Measurements from ENCODE around the gene PDIA2. TPM values are rescaled to one million over a fixed set of nuclear protein-coding genes. Genes with fewer than 3 reads are reported as not detected.

Gene PDIA2
- total and polyA plus RNA-seq, 2 donors from 2014 or later, result not detected

DNA sequence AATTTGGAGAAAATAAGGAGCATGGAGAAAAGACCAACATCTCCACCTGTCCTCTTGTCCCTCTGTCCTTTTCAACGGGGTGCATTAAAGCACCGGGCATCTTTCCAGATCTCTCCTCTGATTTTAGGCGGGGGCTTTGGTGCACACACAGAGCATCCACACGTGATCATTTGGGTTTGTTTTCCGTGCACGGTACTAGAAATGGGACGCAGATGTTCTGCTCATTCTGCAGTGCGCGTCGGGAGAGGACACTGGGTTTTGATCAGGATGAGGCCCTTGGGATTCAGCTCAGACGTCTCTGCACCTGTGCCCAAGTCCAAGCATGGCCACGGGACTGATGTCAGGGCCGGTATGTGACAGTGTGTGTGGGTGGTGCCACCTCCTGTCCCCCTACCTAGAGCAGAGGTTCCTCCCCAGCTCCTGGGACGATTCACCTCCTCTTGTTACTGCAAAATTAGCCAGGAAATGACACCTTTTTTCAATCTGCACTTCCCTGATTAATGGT is 31.9 kb downstream of the PDIA2 start:
- peaks cover 0 to 14% (median 7%) of the 10 kb centered on the region in 3 donors for H3K36me3 ChIP-seq (ENCODE audit: control insufficient read depth in 2 of 3, insufficient read depth in 3 of 3, low read length in 3 of 3)
- TF ChIP-seq, protein P1, sequence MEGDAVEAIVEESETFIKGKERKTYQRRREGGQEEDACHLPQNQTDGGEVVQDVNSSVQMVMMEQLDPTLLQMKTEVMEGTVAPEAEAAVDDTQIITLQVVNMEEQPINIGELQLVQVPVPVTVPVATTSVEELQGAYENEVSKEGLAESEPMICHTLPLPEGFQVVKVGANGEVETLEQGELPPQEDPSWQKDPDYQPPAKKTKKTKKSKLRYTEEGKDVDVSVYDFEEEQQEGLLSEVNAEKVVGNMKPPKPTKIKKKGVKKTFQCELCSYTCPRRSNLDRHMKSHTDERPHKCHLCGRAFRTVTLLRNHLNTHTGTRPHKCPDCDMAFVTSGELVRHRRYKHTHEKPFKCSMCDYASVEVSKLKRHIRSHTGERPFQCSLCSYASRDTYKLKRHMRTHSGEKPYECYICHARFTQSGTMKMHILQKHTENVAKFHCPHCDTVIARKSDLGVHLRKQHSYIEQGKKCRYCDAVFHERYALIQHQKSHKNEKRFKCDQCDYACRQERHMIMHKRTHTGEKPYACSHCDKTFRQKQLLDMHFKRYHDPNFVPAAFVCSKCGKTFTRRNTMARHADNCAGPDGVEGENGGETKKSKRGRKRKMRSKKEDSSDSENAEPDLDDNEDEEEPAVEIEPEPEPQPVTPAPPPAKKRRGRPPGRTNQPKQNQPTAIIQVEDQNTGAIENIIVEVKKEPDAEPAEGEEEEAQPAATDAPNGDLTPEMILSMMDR (IDR thresholded peaks at IDR 0.05; ENCODE audit: borderline replicate concordance, extremely low read depth, insufficient read depth), result no peak
- no peak for DNase-seq

DNA sequence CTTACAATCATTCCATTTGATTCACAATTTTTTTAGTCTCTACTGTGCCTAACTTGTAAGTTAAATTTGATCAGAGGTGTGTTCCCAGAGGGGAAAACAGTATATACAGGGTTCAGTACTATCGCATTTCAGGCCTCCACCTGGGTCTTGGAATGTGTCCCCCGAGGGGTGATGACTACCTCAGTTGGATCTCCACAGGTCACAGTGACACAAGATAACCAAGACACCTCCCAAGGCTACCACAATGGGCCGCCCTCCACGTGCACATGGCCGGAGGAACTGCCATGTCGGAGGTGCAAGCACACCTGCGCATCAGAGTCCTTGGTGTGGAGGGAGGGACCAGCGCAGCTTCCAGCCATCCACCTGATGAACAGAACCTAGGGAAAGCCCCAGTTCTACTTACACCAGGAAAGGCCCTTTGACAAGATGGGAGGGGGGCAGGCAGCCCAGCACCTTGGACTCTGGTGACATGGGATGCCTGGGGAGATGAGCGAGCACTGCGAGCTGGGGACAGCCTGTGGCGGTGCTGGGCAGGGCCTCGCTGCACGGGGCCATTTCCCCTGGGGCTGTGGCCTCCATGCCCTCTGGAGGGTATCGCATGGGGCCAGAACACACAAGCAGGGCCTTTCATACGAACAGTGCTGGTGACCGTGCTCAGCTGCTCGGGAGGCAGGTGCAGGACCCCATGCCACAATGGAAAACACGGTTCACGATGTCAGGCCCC is 33.9 kb downstream of the PDIA2 start:
- FAIRE-seq (no peak), DNase-seq (no peak)
- peaks cover 0 to 14% (median 7%) of the 10 kb centered on the region in 3 donors for H3K36me3 ChIP-seq (ENCODE audit: control insufficient read depth in 2 of 3, insufficient read depth in 3 of 3, low read length in 3 of 3)

More for the DNA sequence above, 31.9 kb downstream of the PDIA2 start:
- FAIRE-seq, result no peak
- intact Hi-C loops (cut with DNase I), result no loop called here
- Histone ChIP-seq H3K27me3 (ENCODE audit: control insufficient read depth, insufficient read depth, low read length) (no peaks in the 10 kb centered on the region), H3K4me3 (ENCODE audit: low read length in 3 of 3) (no peak overlapping the region), H3K4me1 (ENCODE audit: control insufficient read depth in 2 of 3, insufficient read depth in 2 of 3, low read depth in 1 of 3, low read length in 3 of 3) (no peaks in the 10 kb centered on the region), H3K9ac (ENCODE audit: low read length in 3 of 3) (no peak overlapping the region), H3K9me3 (ENCODE audit: control insufficient read depth in 2 of 3, insufficient read depth in 1 of 3, low read length in 3 of 3) (no peaks in the 10 kb centered on the region), H3K27ac (ENCODE audit: low read depth in 2 of 2, low read length in 2 of 2) (no peak overlapping the region)

DNA sequence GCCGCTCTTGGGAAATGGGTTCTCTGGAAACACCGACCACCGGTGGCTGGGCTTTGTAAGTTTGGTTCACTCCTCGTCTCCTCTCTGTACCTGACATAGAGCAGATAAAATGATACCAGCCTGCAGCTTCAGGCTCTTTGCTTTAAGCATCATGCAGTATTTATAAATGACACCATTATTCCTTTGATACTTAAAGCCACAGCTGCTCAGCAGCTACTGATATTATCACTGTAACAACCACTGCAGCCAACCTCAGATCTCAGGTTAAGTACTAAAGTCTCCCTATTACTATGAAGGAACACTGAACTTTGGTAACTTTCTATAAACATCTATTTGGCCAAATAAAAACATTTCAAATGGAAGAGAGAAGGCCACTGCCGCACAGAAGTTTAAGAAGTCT is 34.6 kb downstream of the PDIA2 start:
- TF ChIP-seq, protein P1 (IDR thresholded peaks at IDR 0.05; ENCODE audit: borderline replicate concordance, extremely low read depth, insufficient read depth), result no peak
- Histone ChIP-seq H3K27me3 (ENCODE audit: control insufficient read depth, insufficient read depth, low read length) (no peaks in the 10 kb centered on the region), H3K27ac (ENCODE audit: low read depth in 2 of 2, low read length in 2 of 2) (no peak overlapping the region), H3K36me3 (ENCODE audit: control insufficient read depth in 2 of 3, insufficient read depth in 3 of 3, low read length in 3 of 3) (peaks cover 0 to 14% (median 7%) of the 10 kb centered on the region in 3 donors), H3K9ac (ENCODE audit: low read length in 3 of 3) (no peak overlapping the region), H3K9me3 (ENCODE audit: control insufficient read depth in 2 of 3, insufficient read depth in 1 of 3, low read length in 3 of 3) (no peaks in the 10 kb centered on the region), H3K4me3 (ENCODE audit: low read length in 3 of 3) (no peak overlapping the region), H3K4me1 (ENCODE audit: control insufficient read depth in 2 of 3, insufficient read depth in 2 of 3, low read depth in 1 of 3, low read length in 3 of 3) (no peaks in the 10 kb centered on the region)
- no peak for FAIRE-seq
- intact Hi-C loops (cut with DNase I), result no loop called here
- DNase-seq, result no peak

More for the DNA sequence above, 33.9 kb downstream of the PDIA2 start:
- Histone ChIP-seq H3K9ac (ENCODE audit: low read length in 3 of 3) (no peak overlapping the region), H3K4me1 (ENCODE audit: control insufficient read depth in 2 of 3, insufficient read depth in 2 of 3, low read depth in 1 of 3, low read length in 3 of 3) (no peaks in the 10 kb centered on the region), H3K27ac (ENCODE audit: low read depth in 2 of 2, low read length in 2 of 2) (no peak overlapping the region), H3K4me3 (ENCODE audit: low read length in 3 of 3) (no peak overlapping the region), H3K27me3 (ENCODE audit: control insufficient read depth, insufficient read depth, low read length) (no peaks in the 10 kb centered on the region), H3K9me3 (ENCODE audit: control insufficient read depth in 2 of 3, insufficient read depth in 1 of 3, low read length in 3 of 3) (no peaks in the 10 kb centered on the region)
- intact Hi-C loops (cut with DNase I), result no loop called here
- TF ChIP-seq, protein P1 (IDR thresholded peaks at IDR 0.05; ENCODE audit: borderline replicate concordance, extremely low read depth, insufficient read depth), result no peak

Data from kidney (tissue), 14 donors.